PC-3 (cell line): ENCODE measurements around the gene SMPD3. TPM values are rescaled to one million over a fixed set of nuclear protein-coding genes. Genes with fewer than 3 reads are reported as not detected.

ENCODE experiments used
- ATAC-seq: fragments of 200-7000 bp; cut with Tn5 transposase; 2 replicates; pipeline ENCODE4 v1.9.1; 2020; ENCODE audit warnings: mild to moderate bottlenecking, moderate library complexity
- BruUV-seq: library from RNA; stranded (reverse); fragments of 400-500 nt; replicated peaks from 2 replicates; lab custom pipeline; 2021; lab: Mats Ljungman, UMichigan
- CTCF ChIA-PET: fragments of 300-600 bp; sonication (Branson Sonifier 250); formaldehyde crosslinking; loops from one replicate; lab custom pipeline; 2022; ENCODE audit warnings: antibody characterized with exemption; lab: Charles Lee
- POLR2A ChIA-PET: fragments of 300-600 bp; sonication (Branson Sonifier 250); formaldehyde crosslinking; loops from one replicate; lab custom pipeline; 2022; ENCODE audit warnings: antibody characterized with exemption; ENCODE audit not compliant: unreplicated experiment; lab: Charles Lee
- DNase-seq: peaks from one replicate; pipeline ENCODE4 v3.0.0-alpha.2; 2015
- H2AFZ ChIP-seq: fragments of 300-600 bp; sonication (generic); 2 replicates; pipeline ENCODE4 v1.6.0; 2016; ENCODE audit warnings: antibody characterized with exemption, low read length
- H3F3A ChIP-seq: fragments of 300-600 bp; sonication (generic); one replicate; pipeline ENCODE4 v1.6.0; 2017; ENCODE audit warnings: antibody characterized with exemption, low read length, control low read depth, mild to moderate bottlenecking; ENCODE audit not compliant: unreplicated experiment
- H3K27ac ChIP-seq: fragments of 300-600 bp; sonication (generic); 2 replicates; pipeline ENCODE4 v1.5.1; 2016; ENCODE audit warnings: mild to moderate bottlenecking, low read length
- H3K27me3 ChIP-seq: fragments of 300-600 bp; sonication (generic); 2 replicates; pipeline ENCODE4 v1.6.1; 2016; ENCODE audit warnings: low read length, mixed read lengths
- H3K36me3 ChIP-seq: fragments of 300-600 bp; sonication (generic); 2 replicates; pipeline ENCODE4 v1.6.1; 2016; ENCODE audit warnings: low read depth, mixed run types, low read length, mixed read lengths
- H3K4me1 ChIP-seq: fragments of 300-600 bp; sonication (generic); 2 replicates; pipeline ENCODE4 v1.5.1; 2016; ENCODE audit warnings: low read length; ENCODE audit not compliant: insufficient read depth
- H3K4me2 ChIP-seq: fragments of 300-600 bp; sonication (generic); 2 replicates; pipeline ENCODE4 v1.6.0; 2016; ENCODE audit warnings: low read length
- H3K4me3 ChIP-seq: fragments of 300-600 bp; sonication (generic); 2 replicates; pipeline ENCODE4 v1.5.1; 2016; ENCODE audit warnings: mild to moderate bottlenecking, low read length, mixed read lengths
- H3K79me2 ChIP-seq: fragments of 300-600 bp; sonication (generic); 2 replicates; pipeline ENCODE4 v1.6.1; 2017; ENCODE audit warnings: low read length, mixed read lengths
- H3K9ac ChIP-seq: fragments of 300-600 bp; sonication (generic); 2 replicates; pipeline ENCODE4 v1.6.0; 2016; ENCODE audit warnings: mild to moderate bottlenecking, low read length
- H3K9me2 ChIP-seq: fragments of 300-600 bp; sonication (generic); replicated peaks from 2 replicates; pipeline ENCODE4 v1.6.1; 2016; ENCODE audit warnings: mixed run types, low read length, mixed read lengths
- H3K9me3 ChIP-seq: fragments of 300-600 bp; sonication (generic); 2 replicates; pipeline ENCODE4 v1.6.1; 2016; ENCODE audit warnings: low read length, mixed read lengths
- H4K20me1 ChIP-seq: fragments of 300-600 bp; sonication (generic); 2 replicates; pipeline ENCODE4 v1.6.1; 2016; ENCODE audit warnings: low read length, mixed read lengths
- CTCF ChIP-seq: fragments of 300-600 bp; sonication (generic); conservative IDR thresholded peaks from 2 replicates; pipeline ENCODE4 v1.5.1; 2017; ENCODE audit warnings: antibody characterized with exemption, low read depth, mild to moderate bottlenecking, low read length
- EZH2 ChIP-seq: fragments of 300-600 bp; sonication (generic); IDR thresholded peaks from one replicate; pipeline ENCODE4 v1.6.1; 2017; ENCODE audit warnings: antibody characterized with exemption, mild to moderate bottlenecking, low read length; ENCODE audit not compliant: unreplicated experiment
- EZH2phosphoT487 ChIP-seq: fragments of 300-600 bp; sonication (generic); IDR thresholded peaks from 2 replicates; pipeline ENCODE4 v1.6.1; 2018; ENCODE audit warnings: mild to moderate bottlenecking, antibody characterized with exemption, low read length, borderline replicate concordance
- intact Hi-C: fragments of 100-400 bp; cut with micrococcal nuclease; formaldehyde crosslinking; loops from 2 replicates; pipeline ENCODE4 v1.9.0; 2023
- total RNA-seq: library from RNA; depleted of rRNA; stranded (reverse); fragments of >200 nt; gene quantifications from 2 replicates; pipeline ENCODE4 v1.2.3, GENCODE V29; 2014

Gene SMPD3
- total RNA-seq, 1 experiment from 2014 or later = not detected

GRCh38 chr16:68450741-68451255 is 2.5 kb upstream of the SMPD3 start:
- Histone ChIP-seq H3K36me3 (no peaks in the 10 kb centered on the region), H3K4me2 (no peak overlapping the region), H3K9ac (no peak overlapping the region), H3K4me3 (no peak overlapping the region), H3F3A (no peaks in the 10 kb centered on the region), H3K27me3 (no peaks in the 10 kb centered on the region), H3K9me3 (no peaks in the 10 kb centered on the region), H2AFZ (no peak overlapping the region), H3K9me2 (no peaks in the 10 kb centered on the region), H3K79me2 (no peaks in the 10 kb centered on the region), H4K20me1 (no peaks in the 10 kb centered on the region), H3K27ac (no peak overlapping the region), H3K4me1 (peaks cover 14% of the 10 kb centered on the region; the same call in 1 of the 2 replicates)
- BruUV-seq = no TSS peak
- ChIA-PET POLR2A (no interaction called here), CTCF (interaction anchor here (0.7 kb wide), 1 partner anchor 18 kb away, joined by 5 read pairs; no protein-coding TSS in a partner anchor)
- TF ChIP-seq CTCF (no peak), EZH2phosphoT487 (no peak), EZH2 (no peak)
- peak; percentile 30 for DNase-seq
- intact Hi-C loops = no loop called here
- no peak for ATAC-seq

- no peak overlapping the region for H3K9ac ChIP-seq
- POLR2A ChIA-PET = no interaction called here
- intact Hi-C loops = no loop called here
- peak overlapping the region; percentile 82 for H3K4me2 ChIP-seq
- H3K27ac ChIP-seq = no peak overlapping the region
- DNase-seq = no peak
- H3K36me3 ChIP-seq = no peaks in the 10 kb centered on the region
- TF ChIP-seq CTCF = no peak
- TF ChIP-seq EZH2phosphoT487 = no peak
- TF ChIP-seq EZH2 = no peak
- no peak overlapping the region for H2AFZ ChIP-seq
- no peaks in the 10 kb centered on the region for H3K79me2 ChIP-seq
- peak overlapping the region; percentile 59 for H3K4me3 ChIP-seq
- H3K9me3 ChIP-seq = no peaks in the 10 kb centered on the region
- H3K4me1 ChIP-seq = peaks cover 14% of the 10 kb centered on the region; the same call in 1 of the 2 replicates
- no peaks in the 10 kb centered on the region for H3F3A ChIP-seq
- H4K20me1 ChIP-seq = no peaks in the 10 kb centered on the region
- no TSS peak for BruUV-seq
- no peaks in the 10 kb centered on the region for H3K9me2 ChIP-seq
- CTCF ChIA-PET = no interaction called here
- no peak for ATAC-seq
- no peaks in the 10 kb centered on the region for H3K27me3 ChIP-seq
Observed at GRCh38 chr16:68447653-68448359, 502 bp downstream of the SMPD3 start.
